HG03045 (cell line): ENCODE data around the gene ID1.
"Not testable (repeated sequence)": the region's sequence is repeated elsewhere in the genome, so short reads cannot be mapped to it uniquely, and the experiment has no call there.

Experiments used
- ATAC-seq: cut with Tn5 transposase; IDR thresholded peaks from one replicate; pipeline ENCODE4 v1.9.1; 2021; ENCODE audit warnings: mild to moderate bottlenecking, moderate library complexity; ENCODE audit not compliant: unreplicated experiment

ID1 gene

DNA sequence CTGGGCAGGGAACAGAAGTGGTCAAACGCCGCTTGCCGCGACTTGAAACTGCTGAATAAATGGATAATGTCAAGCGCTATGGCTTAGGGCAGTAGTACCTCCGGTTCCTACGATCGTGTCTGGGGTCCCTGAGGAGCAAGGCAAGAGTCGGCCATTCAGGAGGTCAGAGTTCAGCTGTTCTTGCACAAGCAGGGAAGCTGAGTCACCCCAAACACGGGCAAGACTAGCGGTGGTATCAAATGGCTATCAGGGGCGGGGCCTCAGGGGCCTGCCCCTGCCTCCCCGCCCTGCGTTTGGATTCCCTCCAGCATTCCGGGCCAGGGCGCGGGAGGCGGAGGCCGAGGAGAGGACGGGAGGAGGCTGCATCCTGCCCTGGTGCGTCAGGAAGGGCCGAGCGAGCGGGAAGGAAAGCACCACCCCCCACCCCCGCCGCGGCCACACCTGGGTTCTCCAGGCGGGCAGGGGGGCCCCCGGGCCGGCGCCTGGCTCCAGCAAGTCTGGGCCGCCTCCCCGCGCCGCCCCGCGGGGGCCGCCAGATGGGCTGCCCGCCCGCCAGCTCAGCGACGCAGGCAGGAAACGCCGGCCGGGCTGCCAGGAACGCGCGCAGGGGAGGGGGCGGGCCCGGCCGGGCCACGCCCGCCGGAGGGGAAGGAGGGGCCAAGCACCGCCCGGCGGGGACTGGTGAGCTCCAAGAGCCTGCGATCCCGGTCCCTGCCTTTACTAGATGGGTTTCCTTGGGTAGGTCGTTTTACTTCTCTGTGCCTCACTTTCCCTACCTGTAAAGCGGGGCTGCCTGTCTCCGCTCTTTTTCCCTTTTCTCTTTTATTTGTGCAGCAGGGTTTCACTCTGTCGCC lies 32.2 kb upstream of the ID1 start:
- peak; percentile 88 for ATAC-seq

- ATAC-seq = peak; percentile 5
Measured at GRCh38 chr20:31573555-31574321, 31.4 kb upstream of the ID1 start.

- ATAC-seq = not testable (repeated sequence)
Measured at GRCh38 chr20:31574986-31575385, 30.1 kb upstream of the ID1 start.

DNA sequence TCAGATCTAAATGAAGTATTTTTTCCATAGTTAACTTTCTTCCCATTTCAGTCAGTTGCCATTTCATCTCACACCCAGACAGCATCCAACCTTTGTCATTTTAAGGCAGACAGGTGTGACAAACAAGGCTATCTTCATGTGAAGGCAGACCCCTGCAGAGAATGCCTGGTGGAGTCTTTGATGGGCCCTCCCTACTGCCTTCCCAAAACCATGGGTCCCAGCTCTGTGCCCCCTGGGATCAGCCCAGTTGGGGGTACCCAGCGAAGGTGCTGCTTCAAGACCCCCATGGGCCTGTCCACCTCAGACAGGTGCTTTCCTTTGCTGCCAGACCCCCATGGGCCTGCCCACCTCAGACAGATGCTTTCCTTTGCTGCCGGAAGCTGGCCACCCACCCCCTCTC lies 28.3 kb upstream of the ID1 start:
- no peak for ATAC-seq

GRCh38 chr20:31577194-31577593 lies 27.9 kb upstream of the ID1 start:
- no peak for ATAC-seq

GRCh38 chr20:31578448-31579138 lies 26.5 kb upstream of the ID1 start:
- no peak for ATAC-seq

DNA sequence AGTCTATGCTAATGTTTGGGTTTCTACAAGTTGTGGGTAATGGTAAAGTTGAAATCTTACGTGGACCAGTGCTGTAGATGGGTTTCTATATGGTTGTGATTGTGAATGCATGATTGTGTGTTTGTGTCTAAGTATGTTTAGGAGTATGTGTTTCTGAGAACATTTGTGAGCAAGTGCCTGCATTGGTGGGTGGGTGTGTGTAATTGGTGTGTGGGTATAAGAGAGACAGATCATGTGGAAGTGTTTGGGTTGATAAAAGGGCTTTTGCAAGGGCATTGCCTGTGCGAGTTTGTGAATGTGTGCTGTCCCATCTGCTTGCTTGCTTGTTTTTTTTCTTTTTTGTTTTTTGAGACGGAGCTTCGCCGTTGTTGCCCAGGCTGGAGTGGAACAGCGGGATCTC lies 25.8 kb upstream of the ID1 start:
- no peak for ATAC-seq

DNA sequence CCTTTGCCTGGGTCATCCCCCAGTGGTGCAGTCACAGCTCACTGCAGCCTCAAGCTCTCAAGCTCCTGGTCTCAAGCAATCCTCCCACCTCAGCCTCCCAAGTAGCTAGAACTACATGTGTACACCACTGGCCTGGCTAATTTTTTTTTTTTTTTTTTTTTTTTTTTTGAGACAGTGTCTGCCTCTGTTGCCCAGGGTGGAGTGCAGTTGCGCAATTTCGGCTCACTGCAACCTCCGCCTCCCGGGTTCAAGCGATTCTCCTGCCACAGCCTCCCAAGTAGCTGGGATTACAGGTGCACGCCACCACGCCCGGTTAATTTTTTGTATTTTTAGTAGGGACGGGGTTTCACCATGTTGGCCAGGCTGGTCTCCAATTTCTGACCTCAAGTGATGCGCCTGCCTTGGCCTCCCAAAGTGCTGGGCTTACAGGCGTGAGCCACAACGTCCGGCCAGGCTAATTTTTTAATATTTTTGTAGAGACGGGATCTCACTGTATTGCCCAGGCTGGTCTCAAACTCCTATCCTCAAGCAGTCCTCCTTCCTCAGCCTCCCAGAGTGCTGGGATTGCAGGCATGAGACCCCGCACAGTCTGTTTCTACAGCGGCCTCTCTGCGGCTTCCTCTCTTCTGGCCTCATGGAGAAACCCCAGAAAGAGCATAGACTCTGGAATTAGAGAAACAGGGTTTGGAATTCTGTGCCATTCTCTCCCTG lies 25.0 kb upstream of the ID1 start:
- ATAC-seq = not testable (repeated sequence)

GRCh38 chr20:31580706-31581105 lies 24.4 kb upstream of the ID1 start:
- ATAC-seq = no peak

DNA sequence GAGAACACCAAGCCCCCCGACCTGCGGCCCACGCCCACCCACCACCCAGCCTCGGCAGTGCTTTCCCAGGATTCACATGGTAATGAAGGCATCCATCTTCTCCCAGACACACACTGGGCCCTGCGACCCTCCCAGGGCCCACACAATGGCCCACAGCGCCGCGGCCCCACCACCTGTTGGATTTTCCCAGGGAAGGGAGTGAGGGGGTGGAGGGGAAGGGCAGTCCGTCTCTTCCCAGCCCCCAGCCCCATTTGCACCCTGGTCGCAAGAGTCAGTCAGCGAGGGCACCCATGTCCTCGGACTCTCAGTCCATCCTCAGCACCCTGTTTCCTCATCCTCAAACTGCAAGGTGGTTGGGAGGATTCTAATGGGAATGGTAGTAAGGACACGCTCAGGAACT lies 23.7 kb upstream of the ID1 start:
- no peak for ATAC-seq

- no peak for ATAC-seq
Measured at GRCh38 chr20:31587545-31588389, 17.3 kb upstream of the ID1 start.

GRCh38 chr20:31590717-31591225 lies 14.3 kb upstream of the ID1 start:
- ATAC-seq = no peak

GRCh38 chr20:31593221-31594001 lies 11.7 kb upstream of the ID1 start:
- ATAC-seq = no peak

DNA sequence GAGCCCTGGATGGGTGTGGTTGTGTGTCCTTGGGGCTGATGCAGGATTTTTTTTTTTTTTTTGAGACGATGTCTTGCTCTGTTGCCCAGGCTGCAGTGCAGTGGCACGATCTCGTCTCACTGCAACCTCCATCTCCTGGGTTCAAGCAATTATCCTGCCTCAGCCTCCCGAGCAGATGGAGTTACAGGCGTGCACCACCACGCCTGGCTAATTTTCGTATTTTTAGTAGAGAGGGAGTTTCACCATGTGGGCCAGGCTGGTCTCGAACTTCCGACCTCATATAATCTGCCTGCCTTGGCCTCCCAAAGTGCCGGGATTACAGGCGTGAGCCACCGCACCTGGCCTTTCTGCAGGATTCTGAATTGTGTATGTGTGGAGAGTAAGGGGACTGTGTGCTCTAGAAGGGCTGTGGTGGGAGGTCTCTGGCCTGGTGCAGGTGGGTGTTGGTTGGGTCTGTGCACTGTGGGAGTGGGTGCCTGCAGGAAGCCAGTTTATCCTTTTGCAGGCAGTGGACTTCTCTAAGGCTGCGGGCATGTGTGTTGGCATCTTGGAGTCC lies 11.0 kb upstream of the ID1 start:
- ATAC-seq = no peak

- no peak for ATAC-seq
Measured at GRCh38 chr20:31594558-31595379, 10.3 kb upstream of the ID1 start.

DNA sequence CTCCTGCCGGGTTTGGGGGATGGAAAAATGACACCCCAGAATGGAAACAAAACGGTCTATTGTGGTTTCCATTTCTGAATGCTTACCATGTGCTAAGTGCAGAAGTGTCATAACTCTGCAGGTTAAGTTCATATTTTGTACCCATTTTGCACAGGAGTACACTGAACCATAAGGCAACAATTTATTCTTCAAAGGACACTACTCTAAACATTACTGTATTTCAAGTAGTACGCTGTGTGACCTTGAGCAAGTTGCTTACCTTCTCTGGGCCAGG lies 9.8 kb upstream of the ID1 start:
- no peak for ATAC-seq

DNA sequence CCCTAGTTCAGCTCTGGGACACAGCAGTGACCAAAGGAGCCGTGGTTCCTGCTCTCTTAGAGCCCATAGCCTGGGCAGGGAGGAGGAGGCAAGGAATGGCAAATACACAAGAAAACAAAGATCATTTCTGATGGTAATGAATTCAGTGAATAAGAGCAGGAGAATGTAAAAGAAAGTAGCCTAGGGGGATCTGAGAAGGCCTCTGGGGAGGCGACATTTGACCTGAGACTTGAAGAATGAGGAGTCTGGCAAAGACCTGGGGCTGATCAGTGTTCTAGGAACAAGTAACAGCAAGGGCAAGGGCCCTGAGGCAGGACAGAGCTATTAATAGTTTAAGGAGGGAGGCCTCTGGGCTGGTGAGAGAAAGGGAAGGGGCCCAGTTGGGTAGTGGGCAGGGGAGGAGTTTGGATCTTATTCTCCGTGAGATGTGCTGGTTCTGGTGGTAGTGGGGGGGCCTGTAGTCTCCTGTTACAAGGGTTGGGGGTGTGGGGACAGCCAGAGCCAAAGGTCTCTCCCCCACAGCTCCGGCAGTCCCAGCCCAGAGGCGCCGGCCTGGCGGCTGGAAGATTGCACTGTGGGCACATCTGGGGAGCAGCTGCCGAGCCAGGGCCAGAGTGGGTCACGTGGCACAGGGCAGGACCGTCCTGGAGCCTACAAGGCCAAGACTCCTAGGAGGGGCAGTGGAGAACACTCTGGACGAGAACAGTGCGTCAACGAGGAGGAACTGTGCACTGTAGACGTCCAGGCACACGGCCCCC lies 9.3 kb upstream of the ID1 start:
- no peak for ATAC-seq

DNA sequence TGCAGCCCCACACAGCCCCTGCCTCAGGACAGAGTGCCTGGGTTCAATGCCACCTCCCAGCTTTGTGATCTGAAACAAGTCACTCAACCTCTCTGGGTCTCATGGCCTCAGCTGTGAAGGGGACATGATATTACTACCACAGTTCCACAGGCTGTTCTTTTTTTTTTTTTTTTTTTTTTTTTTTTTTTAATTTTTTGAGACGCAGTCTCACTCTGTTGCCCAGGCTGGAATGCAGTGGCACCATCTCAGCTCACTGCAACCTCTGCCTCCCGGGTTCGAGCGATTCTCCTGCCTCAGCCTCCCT lies 8.7 kb upstream of the ID1 start:
- ATAC-seq = not testable (repeated sequence)
